ENCODE measurements around the gene SOX6. TPM values are rescaled to one million over a fixed set of nuclear protein-coding genes. Genes with fewer than 3 reads are reported as not detected.

The SOX6 gene
- total RNA-seq, 1 donor from 2014 or later = 4.9 TPM

GRCh38 chr11:16365581-16366228 lies 9.4 kb upstream of the SOX6 start:
- intact Hi-C loops (cut with DNase I) = no loop called here

GRCh38 chr11:16364254-16364653 lies 7.9 kb upstream of the SOX6 start:
- no peak for DNase-seq (ENCODE audit: extremely low spot score in 2 of 2)
- Histone ChIP-seq H3K27me3 (no peaks in the 10 kb centered on the region), H3K4me3 (no peak overlapping the region)

More at GRCh38 chr11:16365581-16366228, 9.4 kb upstream of the SOX6 start:
- Histone ChIP-seq H3K4me1 (no peaks in the 10 kb centered on the region), H3K27ac (no peak overlapping the region), H3K27me3 (no peaks in the 10 kb centered on the region), H3K36me3 (no peaks in the 10 kb centered on the region), H3K4me3 (no peak overlapping the region), H3K9me3 (no peaks in the 10 kb centered on the region)
- no peak for TF ChIP-seq CTCF (IDR thresholded peaks at IDR 0.05)
- no peak for DNase-seq (ENCODE audit: extremely low spot score in 2 of 2)

GRCh38 chr11:16363706-16364105 lies 7.4 kb upstream of the SOX6 start:
- TF ChIP-seq POLR2AphosphoS5 (IDR thresholded peaks at IDR 0.05; ENCODE audit: insufficient read depth in 1 of 2, low read depth in 1 of 2) (no peak), CTCF (IDR thresholded peaks at IDR 0.05) (no peak), POLR2A (IDR thresholded peaks at IDR 0.05) (no peak)

More at GRCh38 chr11:16364254-16364653, 7.9 kb upstream of the SOX6 start:
- Histone ChIP-seq H3K4me1 (no peaks in the 10 kb centered on the region), H3K27ac (no peak overlapping the region), H3K9me3 (no peaks in the 10 kb centered on the region), H3K36me3 (no peaks in the 10 kb centered on the region)
- intact Hi-C loops (cut with DNase I) = no loop called here
- no peak for TF ChIP-seq CTCF (IDR thresholded peaks at IDR 0.05)
- no peak for TF ChIP-seq POLR2A (IDR thresholded peaks at IDR 0.05)
- TF ChIP-seq POLR2AphosphoS5 (IDR thresholded peaks at IDR 0.05; ENCODE audit: insufficient read depth in 1 of 2, low read depth in 1 of 2) = no peak

GRCh38 chr11:16361108-16361865 lies 4.9 kb upstream of the SOX6 start:
- intact Hi-C loops (cut with DNase I) = no loop called here
- TF ChIP-seq CTCF (IDR thresholded peaks at IDR 0.05) = no peak
- no peak for TF ChIP-seq POLR2A (IDR thresholded peaks at IDR 0.05)
- no peak for TF ChIP-seq POLR2AphosphoS5 (IDR thresholded peaks at IDR 0.05; ENCODE audit: insufficient read depth in 1 of 2, low read depth in 1 of 2)

More at GRCh38 chr11:16363706-16364105, 7.4 kb upstream of the SOX6 start:
- Histone ChIP-seq H3K27me3 (no peaks in the 10 kb centered on the region), H3K4me1 (no peaks in the 10 kb centered on the region), H3K9me3 (no peaks in the 10 kb centered on the region), H3K4me3 (no peak overlapping the region), H3K27ac (no peak overlapping the region), H3K36me3 (no peaks in the 10 kb centered on the region)
- no peak for DNase-seq (ENCODE audit: extremely low spot score in 2 of 2)
- intact Hi-C loops (cut with DNase I) = no loop called here

GRCh38 chr11:16359369-16359768 lies 3.0 kb upstream of the SOX6 start:
- no peaks in the 10 kb centered on the region for H3K9me3 ChIP-seq
- DNase-seq (ENCODE audit: extremely low spot score in 2 of 2) = no peak
- no peak for TF ChIP-seq POLR2A (IDR thresholded peaks at IDR 0.05)
- no peak for TF ChIP-seq POLR2AphosphoS5 (IDR thresholded peaks at IDR 0.05; ENCODE audit: insufficient read depth in 1 of 2, low read depth in 1 of 2)
- no peak for TF ChIP-seq CTCF (IDR thresholded peaks at IDR 0.05)
- H3K27ac ChIP-seq = no peak overlapping the region
- H3K4me1 ChIP-seq = no peaks in the 10 kb centered on the region
- no peaks in the 10 kb centered on the region for H3K36me3 ChIP-seq
- no peaks in the 10 kb centered on the region for H3K27me3 ChIP-seq
- H3K4me3 ChIP-seq = no peak overlapping the region
- intact Hi-C loops (cut with DNase I) = no loop called here

More at GRCh38 chr11:16361108-16361865, 4.9 kb upstream of the SOX6 start:
- no peaks in the 10 kb centered on the region for H3K9me3 ChIP-seq
- H3K36me3 ChIP-seq = no peaks in the 10 kb centered on the region
- no peaks in the 10 kb centered on the region for H3K27me3 ChIP-seq
- no peak for DNase-seq (ENCODE audit: extremely low spot score in 2 of 2)
- H3K4me1 ChIP-seq = no peaks in the 10 kb centered on the region
- no peak overlapping the region for H3K27ac ChIP-seq
- H3K4me3 ChIP-seq = no peak overlapping the region

All from vagina (tissue), 2 donors.